Bronchial epithelial cell (primary cell): ENCODE results near the gene FNBP1. TPM values are rescaled to one million over a fixed set of nuclear protein-coding genes. Genes with fewer than 3 reads are reported as not detected.
A peak's percentile ranks its signal among the peaks of the same experiment; 100 is the strongest.
"Not testable (repeated sequence)": the region's sequence is repeated elsewhere in the genome, so short reads cannot be mapped to it uniquely, and the experiment has no call there.

Experiments used
- DNase-seq: peaks from one replicate; pipeline ENCODE4 v3.0.0-alpha.2; 2010; ENCODE audit warnings: low read depth
- FAIRE-seq: peaks from 2 replicates; lab custom pipeline; 2011; peaks lifted over from hg19 to GRCh38; lab: Jason Lieb, UNC
- H3K27me3 ChIP-seq: 2 replicates; pipeline ENCODE4 v1.5.1; 2011; ENCODE audit warnings: low read length; ENCODE audit not compliant: control insufficient read depth, insufficient read depth
- H3K36me3 ChIP-seq: 2 replicates; pipeline ENCODE4 v1.5.1; 2011; ENCODE audit warnings: low read length; ENCODE audit not compliant: control insufficient read depth, insufficient read depth
- H3K4me3 ChIP-seq: 2 replicates; pipeline ENCODE4 v1.5.1; 2011; ENCODE audit warnings: mild to moderate bottlenecking, low read depth, low read length, control low read depth
- CTCF ChIP-seq: IDR thresholded peaks from 2 replicates; pipeline ENCODE4 v1.5.1; 2011; ENCODE audit warnings: mild to moderate bottlenecking, moderate library complexity, low read length, control low read depth, inconsistent platforms; ENCODE audit not compliant: insufficient read depth, severe bottlenecking
- total RNA-seq: library from RNA; depleted of rRNA; stranded (reverse); fragments of >200 nt; gene quantifications from 2 replicates; pipeline ENCODE4 v1.2.1, GENCODE V29; 2014

Gene FNBP1
- total RNA-seq, 1 donor from 2014 or later = 13.4 TPM

- Histone ChIP-seq H3K27me3 (no peaks in the 10 kb centered on the region), H3K36me3 (no peaks in the 10 kb centered on the region), H3K4me3 (no peak overlapping the region)
- TF ChIP-seq CTCF = no peak
- peak; percentile 27 for DNase-seq
- no peak for FAIRE-seq
Observed at GRCh38 chr9:130023144-130023787, 19.7 kb downstream of the FNBP1 start.

- FAIRE-seq (no peak), DNase-seq (no peak)
- TF ChIP-seq CTCF = no peak
- Histone ChIP-seq H3K4me3 (no peak overlapping the region), H3K27me3 (no peaks in the 10 kb centered on the region), H3K36me3 (no peaks in the 10 kb centered on the region)
Observed at GRCh38 chr9:130022566-130023143, 20.3 kb downstream of the FNBP1 start.

GRCh38 chr9:130021842-130022241 lies 21.1 kb downstream of the FNBP1 start:
- not testable (repeated sequence) for FAIRE-seq, H3K36me3 ChIP-seq, DNase-seq, H3K4me3 ChIP-seq, H3K27me3 ChIP-seq

- Histone ChIP-seq H3K36me3 (no peaks in the 10 kb centered on the region), H3K4me3 (no peak overlapping the region), H3K27me3 (no peaks in the 10 kb centered on the region)
- FAIRE-seq (no peak), DNase-seq (no peak)
- TF ChIP-seq CTCF = no peak
Observed at GRCh38 chr9:130021123-130021522, 21.9 kb downstream of the FNBP1 start.

GRCh38 chr9:130020618-130021017 lies 22.4 kb downstream of the FNBP1 start:
- DNase-seq (no peak), FAIRE-seq (no peak)
- H3K27me3 ChIP-seq = no peaks in the 10 kb centered on the region
- H3K36me3 ChIP-seq = no peaks in the 10 kb centered on the region
- H3K4me3 ChIP-seq = no peak overlapping the region
- TF ChIP-seq CTCF = no peak

GRCh38 chr9:130018265-130018664 lies 24.7 kb downstream of the FNBP1 start:
- H3K27me3 ChIP-seq = no peaks in the 10 kb centered on the region
- TF ChIP-seq CTCF = no peak
- DNase-seq (no peak), FAIRE-seq (no peak)
- no peaks in the 10 kb centered on the region for H3K36me3 ChIP-seq
- no peak overlapping the region for H3K4me3 ChIP-seq

GRCh38 chr9:130017510-130017909 lies 25.5 kb downstream of the FNBP1 start:
- not testable (repeated sequence) for FAIRE-seq, H3K36me3 ChIP-seq, H3K27me3 ChIP-seq, DNase-seq, H3K4me3 ChIP-seq
